Measurements from ENCODE around the gene DMBT1.
"Not testable (repeated sequence)": the region's sequence is repeated elsewhere in the genome, so short reads cannot be mapped to it uniquely, and the experiment has no call there.

The DMBT1 gene

GRCh38 chr10:122549636-122550035, 10.9 kb upstream of the DMBT1 start:
- no peak for DNase-seq

DNA sequence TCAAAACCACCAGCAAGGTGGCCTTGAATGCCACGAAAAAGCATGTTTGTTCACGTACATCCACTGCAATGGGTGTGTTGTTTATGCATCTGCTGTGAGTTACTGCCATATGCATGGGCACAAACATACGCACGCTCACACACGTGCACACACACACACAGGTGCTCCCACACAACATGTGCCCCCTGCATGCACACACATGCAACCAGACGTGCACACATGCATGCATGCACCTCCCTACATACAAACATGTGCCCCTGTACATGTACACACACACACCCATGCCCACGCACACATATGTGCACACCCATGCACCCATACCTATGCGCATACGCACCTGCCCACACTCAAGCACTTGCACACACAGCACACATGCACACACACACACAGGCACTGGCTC, 10.1 kb upstream of the DMBT1 start:
- no peak for DNase-seq

DNA sequence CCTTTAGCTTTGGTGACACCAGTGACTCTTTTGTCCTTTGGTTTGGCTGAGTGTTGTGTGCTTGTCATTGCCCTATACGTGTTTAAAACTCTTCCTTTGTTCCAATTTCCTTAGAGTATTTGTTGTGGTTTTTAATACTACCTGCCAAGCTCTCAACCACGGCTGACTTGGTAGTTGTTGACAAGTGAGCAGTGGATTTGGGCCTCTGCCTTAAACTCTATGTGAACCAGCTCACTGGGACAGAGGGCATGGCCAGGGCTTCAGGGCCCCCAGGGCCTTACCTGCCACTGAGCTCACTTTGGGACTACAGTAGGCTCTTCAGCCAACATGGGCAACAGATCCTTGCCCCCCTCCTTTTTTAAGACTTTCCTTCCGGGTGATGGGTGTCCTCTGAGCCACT, 9.6 kb upstream of the DMBT1 start:
- DNase-seq = no peak

GRCh38 chr10:122551450-122551849, 9.1 kb upstream of the DMBT1 start:
- no peak for DNase-seq

DNA sequence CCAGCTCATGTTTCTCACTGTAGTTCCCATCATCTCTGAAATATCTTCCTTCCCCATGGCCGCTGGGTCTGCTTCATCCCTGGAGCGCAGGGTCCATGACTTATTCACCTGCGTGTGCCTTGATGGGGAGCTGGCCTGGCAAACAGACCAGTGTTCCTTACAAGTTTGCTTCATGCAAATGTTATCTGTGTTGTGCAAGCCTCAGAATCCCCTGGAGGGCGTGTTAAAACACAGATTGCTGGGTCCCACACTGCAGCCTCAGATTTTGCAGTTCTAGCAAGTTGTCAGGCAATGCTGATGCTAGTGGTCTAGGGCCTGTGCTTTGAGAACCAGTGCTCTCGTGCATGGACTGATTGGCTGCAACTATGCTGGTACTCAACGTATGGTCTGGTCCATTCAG, 7.2 kb upstream of the DMBT1 start:
- DNase-seq = no peak

- peak; percentile 49 for DNase-seq
Observed at GRCh38 chr10:122554131-122555036, 6.2 kb upstream of the DMBT1 start.

DNA sequence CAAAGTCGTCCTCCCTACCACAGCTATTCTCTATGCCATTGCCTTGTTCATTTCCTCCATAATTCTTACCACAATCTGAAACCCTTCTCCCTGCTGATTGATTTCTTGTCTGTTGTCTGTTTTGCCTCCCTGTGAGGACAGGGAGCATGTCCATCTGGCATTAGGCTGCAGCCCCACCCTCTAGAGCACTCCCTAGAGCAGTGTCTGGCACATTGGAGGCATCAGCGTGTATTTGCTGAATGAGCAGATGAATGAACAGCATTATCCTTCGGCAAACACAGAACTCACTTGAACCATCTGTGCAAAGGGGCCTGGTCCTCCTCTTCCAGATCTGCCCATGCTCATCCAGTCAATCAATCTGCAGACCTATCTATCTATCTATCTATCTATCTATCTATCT, 5.1 kb upstream of the DMBT1 start:
- DNase-seq = no peak

DNA sequence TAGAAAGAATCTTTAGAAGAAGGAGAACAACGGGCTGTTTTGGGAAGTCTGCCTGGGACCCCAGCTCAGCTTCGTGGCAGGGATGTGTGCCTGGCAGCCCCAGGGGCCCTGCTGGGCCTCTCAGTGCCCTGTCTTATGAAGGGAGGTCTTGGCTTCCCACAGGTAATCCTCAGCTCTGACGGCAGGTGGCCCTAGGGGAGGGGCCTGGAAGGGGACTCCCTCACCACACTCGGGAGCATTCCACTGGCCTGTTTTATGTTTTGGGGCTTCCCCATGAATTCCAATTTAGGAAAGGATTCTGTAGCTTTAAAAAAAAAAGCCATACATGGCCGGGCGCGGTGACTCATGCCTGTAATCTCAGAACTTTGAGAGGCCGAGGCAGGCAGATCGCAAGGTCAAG, 3.0 kb upstream of the DMBT1 start:
- DNase-seq = no peak

DNA sequence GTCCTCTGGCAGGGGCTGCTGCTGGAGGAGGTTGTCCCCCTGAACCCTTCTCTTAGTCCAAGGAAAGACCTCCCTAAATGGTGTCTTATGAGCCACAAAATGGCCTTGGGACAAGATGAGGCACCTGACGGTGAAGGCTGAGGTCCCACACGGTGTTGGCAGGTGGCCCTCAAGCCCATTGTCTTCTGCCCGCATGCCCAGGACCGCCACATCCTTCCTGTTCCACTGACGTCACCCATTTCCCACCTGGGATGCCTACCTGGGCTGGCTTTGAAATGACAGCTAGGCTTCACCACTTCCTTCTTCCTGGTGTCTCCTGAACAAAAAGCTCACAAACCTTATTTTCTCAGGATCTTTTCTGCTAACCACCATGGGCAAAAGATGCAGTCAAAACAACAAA, 2.1 kb upstream of the DMBT1 start:
- DNase-seq = no peak

GRCh38 chr10:122559228-122559627, 1.3 kb upstream of the DMBT1 start:
- no peak for DNase-seq

DNA sequence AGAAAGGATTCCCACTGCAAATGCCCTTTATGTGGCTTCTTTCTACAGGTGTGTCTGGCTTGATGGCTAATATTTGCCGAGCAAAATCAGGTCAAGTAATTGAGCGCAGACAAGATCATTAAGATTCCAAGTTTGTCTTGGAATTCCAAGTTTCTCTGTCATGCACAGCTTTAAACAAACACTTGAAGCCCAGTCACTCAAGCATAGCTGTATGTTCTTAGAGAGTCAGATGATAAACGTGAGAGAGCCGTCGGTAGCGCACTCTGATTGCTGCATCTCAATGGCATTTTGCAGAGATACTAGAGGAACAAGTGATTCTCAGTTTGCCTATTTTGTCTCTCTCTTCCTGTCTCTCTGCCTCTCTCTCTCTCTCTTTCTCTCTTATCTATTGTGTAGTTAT, 658 bp downstream of the DMBT1 start:
- no peak for DNase-seq

- DNase-seq = no peak
Observed at GRCh38 chr10:122561792-122562191, 1.2 kb downstream of the DMBT1 start.

GRCh38 chr10:122564980-122565379, 4.4 kb downstream of the DMBT1 start:
- DNase-seq = no peak

DNA sequence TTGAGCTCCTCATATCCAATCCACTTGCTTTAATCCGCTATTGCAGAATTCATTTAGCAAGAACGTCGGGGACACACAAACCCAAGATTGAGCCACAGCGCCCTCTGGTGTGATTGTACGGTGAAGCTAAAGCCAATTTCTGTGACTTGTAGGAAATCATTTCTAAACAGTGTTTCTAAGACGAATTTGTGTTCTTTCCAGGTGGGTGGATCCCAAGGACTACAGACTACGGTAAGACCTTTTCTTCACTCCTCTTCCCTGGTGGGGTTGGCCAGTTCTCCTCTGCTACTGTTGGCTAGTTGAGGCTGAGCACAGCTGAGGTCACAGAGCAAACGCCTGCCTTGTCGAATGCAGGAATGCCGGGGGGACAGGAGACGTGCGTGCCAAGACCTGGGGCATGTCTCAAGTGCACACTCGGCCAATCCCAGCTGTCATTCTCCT, 5.2 kb downstream of the DMBT1 start:
- DNase-seq = peak; percentile 30

DNA sequence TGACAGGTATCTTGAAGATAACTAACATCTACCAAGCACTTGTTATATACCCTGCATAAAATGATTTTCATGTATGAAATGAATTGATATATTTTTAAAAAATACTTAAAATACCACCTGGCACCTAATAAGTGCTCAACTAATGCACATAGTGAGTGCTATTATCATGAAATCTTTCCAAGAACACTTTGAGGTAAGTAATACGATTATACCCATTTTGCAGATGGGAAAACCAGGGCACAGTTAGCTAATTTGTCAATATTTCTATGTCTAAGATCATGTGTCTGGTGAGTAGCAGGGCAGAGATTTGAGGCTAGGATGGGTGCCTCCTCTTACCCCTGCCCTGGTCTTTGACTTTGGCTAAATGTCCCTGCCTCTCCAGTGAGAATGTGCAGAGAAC, 6.1 kb downstream of the DMBT1 start:
- no peak for DNase-seq

- no peak for DNase-seq
Observed at GRCh38 chr10:122567056-122567660, 6.6 kb downstream of the DMBT1 start.

DNA sequence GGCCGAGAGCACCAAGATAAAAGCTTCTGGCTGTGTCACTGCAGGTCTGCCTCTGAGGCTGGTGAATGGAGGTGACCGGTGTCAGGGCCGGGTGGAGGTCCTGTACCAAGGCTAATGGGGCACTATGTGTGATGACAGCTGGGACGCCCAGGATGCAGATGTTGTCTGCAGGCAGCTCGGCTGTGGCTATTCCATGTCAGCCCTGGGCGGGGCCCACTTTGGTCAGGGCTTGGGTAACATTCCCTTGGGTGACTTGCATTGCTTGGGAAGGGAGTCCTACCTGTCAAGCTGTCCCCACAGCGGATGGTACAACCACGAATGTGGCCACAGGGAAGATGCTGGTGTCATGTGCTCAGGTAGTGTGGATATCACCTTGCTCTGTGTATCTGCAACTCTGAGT, 8.0 kb downstream of the DMBT1 start:
- DNase-seq = no peak

- no peak for DNase-seq
Observed at GRCh38 chr10:122570920-122571319, 10.4 kb downstream of the DMBT1 start.

GRCh38 chr10:122571892-122572291, 11.3 kb downstream of the DMBT1 start:
- DNase-seq = no peak

DNA sequence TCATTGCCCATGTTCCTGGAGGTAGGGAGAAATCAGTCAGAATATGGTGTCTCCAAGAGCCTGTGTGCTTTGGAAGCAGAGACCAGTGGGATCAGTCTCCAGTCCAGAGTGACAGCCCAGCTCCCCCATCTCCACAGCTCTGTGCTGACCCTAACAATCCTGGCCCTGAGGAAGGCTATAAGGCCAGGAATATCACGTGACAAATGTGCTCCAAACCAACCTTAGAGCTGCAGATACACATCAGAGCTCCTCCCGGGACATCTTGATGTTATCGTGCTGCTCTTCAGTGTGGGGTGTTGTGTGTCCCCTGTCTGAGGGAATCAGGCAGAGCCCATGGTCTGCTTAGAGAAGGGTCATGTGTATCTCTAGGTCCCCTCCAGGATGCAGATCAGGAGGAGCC, 15.2 kb downstream of the DMBT1 start:
- no peak for DNase-seq

- no peak for DNase-seq
Observed at GRCh38 chr10:122576291-122576690, 15.7 kb downstream of the DMBT1 start.

DNA sequence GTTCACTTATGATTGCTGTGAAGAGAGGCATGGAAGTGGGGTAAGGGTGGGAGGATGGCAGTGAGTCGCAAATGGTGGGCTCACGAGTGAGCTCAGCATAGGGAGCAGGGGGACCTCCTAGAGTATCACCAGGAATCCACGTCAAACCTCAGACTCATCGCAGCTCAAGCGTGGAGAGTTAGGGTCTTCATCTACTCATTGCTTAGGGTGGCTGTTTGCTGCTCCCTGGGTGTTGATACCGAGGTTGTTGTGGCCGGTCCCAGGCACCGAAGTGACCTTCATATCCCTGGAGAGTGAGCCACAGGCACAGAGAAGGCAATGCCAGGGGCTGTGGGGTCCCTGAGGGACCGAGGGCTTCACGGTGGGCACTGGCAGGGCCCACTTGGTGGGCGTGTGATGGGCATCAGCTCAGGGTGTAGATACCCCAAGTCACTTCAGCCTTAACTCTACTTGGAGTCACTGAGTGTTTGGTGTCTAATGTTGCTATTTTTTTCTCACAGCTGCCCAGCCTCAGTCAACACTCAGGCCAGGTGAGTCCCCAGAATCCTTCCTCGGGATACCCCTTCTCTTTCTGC, 16.8 kb downstream of the DMBT1 start:
- DNase-seq = no peak

DNA sequence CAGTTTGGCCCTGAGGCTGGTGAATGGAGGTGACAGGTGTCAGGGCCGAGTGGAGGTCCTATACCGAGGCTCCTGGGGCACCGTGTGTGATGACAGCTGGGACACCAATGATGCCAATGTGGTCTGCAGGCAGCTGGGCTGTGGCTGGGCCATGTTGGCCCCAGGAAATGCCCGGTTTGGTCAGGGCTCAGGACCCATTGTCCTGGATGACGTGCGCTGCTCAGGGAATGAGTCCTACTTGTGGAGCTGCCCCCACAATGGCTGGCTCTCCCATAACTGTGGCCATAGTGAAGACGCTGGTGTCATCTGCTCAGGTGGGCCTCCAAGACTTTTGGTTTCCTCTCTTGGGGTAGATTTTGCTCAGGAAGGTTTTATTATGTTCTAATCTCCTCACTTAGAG, 25.5 kb downstream of the DMBT1 start:
- not testable (repeated sequence) for DNase-seq

DNA sequence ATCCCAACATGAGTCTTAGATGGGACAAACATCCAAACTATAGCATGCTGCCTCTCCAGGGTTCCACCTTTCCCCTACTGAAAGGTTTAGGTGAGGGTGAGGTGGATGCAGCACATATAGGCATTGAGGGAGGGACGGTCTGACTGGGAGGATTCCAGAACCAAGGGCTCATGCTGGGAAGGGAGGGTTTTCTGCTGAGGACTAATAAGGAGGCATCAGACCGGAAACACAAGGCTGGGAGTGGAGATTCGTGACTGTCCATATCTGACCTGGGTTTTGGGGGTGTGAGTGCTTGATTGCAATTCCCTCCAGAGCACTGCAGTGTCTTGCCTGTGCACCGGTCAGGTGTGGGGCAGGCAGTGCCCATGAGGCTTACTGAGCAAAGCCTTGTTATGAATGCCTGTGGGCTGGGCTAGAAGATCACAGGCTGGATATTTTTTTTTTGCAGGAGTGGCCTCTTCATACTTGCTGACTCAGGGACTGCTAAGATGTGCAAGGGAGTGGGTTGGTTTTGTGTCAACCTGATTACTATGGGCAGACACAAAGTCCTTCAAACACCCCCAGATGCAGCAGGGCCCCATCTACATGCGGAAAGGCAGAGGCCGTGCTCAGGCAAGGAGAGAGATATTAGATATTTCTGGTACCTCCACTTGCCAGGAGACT, 26.7 kb downstream of the DMBT1 start:
- no peak for DNase-seq

Data from COR-L47 (cell line).